BJ (cell line): ENCODE results near the gene NUDCD2. TPM values are rescaled to one million over a fixed set of nuclear protein-coding genes. Genes with fewer than 3 reads are reported as not detected.

Experiments used
- CTCF ChIA-PET: fragments of 350-600 bp; formaldehyde crosslinking; extraction: SDS; loops from one replicate; lab custom pipeline; 2021; ENCODE audit warnings: antibody characterized with exemption, inconsistent platforms; lab: Yijun Ruan, JAX
- POLR2A ChIA-PET: fragments of 300-600 bp; sonication (Branson Sonifier 250); formaldehyde crosslinking; extraction: SDS; loops from one replicate; lab custom pipeline; 2021; ENCODE audit warnings: antibody characterized with exemption; lab: Charles Lee
- DNase-seq: peaks from one replicate; pipeline ENCODE4 v3.0.0-alpha.2; 2011; ENCODE audit warnings: low read depth
- H3K27me3 ChIP-seq: 2 replicates; pipeline ENCODE4 v1.6.0; 2011; ENCODE audit warnings: low read length; ENCODE audit not compliant: control insufficient read depth, insufficient read depth
- H3K36me3 ChIP-seq: 2 replicates; pipeline ENCODE4 v1.5.1; 2011; ENCODE audit warnings: low read length; ENCODE audit not compliant: control insufficient read depth, insufficient read depth
- H3K4me3 ChIP-seq: 2 replicates; pipeline ENCODE4 v1.5.1; 2011; ENCODE audit warnings: low read depth, mild to moderate bottlenecking, control low read depth, low read length
- polyA plus RNA-seq: library from polyadenylated mRNA; depleted of rRNA; stranded (reverse); fragments of >200 nt; gene quantifications from 2 replicates; pipeline ENCODE4 v1.2.3, GENCODE V29; 2011
- TF ChIP-seq, protein P1 (sequence below): IDR thresholded peaks from 2 replicates; pipeline ENCODE4 v1.5.1; 2011; ENCODE audit warnings: low read depth, mild to moderate bottlenecking, control low read depth, inconsistent platforms, low read length, moderate library complexity; ENCODE audit not compliant: insufficient read depth

NUDCD2 gene
- polyA plus RNA-seq, 1 experiment, result 2.5 TPM

- CTCF ChIA-PET, result no interaction called here
- Histone ChIP-seq H3K27me3 (no peaks in the 10 kb centered on the region), H3K36me3 (no peaks in the 10 kb centered on the region), H3K4me3 (no peak overlapping the region)
- DNase-seq, result no peak
- POLR2A ChIA-PET, result no interaction called here
- TF ChIP-seq, protein P1, sequence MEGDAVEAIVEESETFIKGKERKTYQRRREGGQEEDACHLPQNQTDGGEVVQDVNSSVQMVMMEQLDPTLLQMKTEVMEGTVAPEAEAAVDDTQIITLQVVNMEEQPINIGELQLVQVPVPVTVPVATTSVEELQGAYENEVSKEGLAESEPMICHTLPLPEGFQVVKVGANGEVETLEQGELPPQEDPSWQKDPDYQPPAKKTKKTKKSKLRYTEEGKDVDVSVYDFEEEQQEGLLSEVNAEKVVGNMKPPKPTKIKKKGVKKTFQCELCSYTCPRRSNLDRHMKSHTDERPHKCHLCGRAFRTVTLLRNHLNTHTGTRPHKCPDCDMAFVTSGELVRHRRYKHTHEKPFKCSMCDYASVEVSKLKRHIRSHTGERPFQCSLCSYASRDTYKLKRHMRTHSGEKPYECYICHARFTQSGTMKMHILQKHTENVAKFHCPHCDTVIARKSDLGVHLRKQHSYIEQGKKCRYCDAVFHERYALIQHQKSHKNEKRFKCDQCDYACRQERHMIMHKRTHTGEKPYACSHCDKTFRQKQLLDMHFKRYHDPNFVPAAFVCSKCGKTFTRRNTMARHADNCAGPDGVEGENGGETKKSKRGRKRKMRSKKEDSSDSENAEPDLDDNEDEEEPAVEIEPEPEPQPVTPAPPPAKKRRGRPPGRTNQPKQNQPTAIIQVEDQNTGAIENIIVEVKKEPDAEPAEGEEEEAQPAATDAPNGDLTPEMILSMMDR, result no peak
Measured at GRCh38 chr5:163467682-163468081, 7.8 kb upstream of the NUDCD2 start.

GRCh38 chr5:163463063-163463435 lies 3.1 kb upstream of the NUDCD2 start:
- H3K36me3 ChIP-seq, result no peaks in the 10 kb centered on the region
- CTCF ChIA-PET, result interaction anchor here (0.6 kb wide), 1 partner anchor 8 kb away, joined by 3 read pairs; no protein-coding TSS in a partner anchor
- H3K27me3 ChIP-seq, result no peaks in the 10 kb centered on the region
- POLR2A ChIA-PET, result no interaction called here
- no peak for DNase-seq
- TF ChIP-seq, protein P1, result no peak
- H3K4me3 ChIP-seq, result no peak overlapping the region

DNA sequence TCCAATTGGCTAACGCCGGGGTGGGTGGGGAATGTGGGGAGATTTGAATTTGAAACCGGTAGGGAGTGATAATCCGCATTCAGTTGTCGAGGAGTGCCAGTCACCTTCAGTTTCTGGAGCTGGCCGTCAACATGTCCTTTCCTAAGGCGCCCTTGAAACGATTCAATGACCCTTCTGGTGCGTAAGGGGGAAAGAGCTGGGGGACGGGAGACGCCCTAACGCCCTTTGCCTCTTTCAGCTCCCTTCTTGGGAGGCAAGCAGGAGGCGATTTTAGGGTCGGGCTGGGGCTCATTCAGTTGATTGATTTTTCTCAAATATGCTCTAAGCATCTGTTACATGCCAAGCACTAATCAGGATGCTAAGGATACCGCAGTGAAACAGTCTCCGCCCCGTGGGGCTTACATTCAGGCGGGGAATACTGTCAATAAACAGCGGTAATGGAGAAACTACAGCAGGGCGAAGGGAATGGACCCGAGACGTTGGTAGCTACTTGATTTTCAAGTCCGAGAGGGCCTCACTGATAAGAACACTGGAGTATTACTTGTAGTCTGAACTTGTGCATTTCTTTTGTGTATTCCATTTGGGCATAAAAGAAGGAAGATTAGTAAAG lies 765 bp upstream of the NUDCD2 start, which contains the start of gene HMMR:
Gene HMMR (plus strand): TSS at position 71 of the 610 bp plus-strand sequence. CDS start 61 bp downstream, at position 132.
- ChIA-PET POLR2A (interaction anchor here (0.7 to 1.4 kb wide), 4 partner anchors 10 to 70 kb away, joined by 3 to 13 read pairs (median 4); partner anchors contain the start of gene CCNG1), CTCF (interaction anchor here (0.9 to 2.5 kb wide), 3 partner anchors 13 to 28 kb away, joined by 3 to 11 read pairs (median 3); no protein-coding TSS in a partner anchor)
- Histone ChIP-seq H3K27me3 (no peaks in the 10 kb centered on the region), H3K36me3 (no peaks in the 10 kb centered on the region), H3K4me3 (peak within 1 kb of the TSS; percentile 62)
- DNase-seq, result no peak
- TF ChIP-seq, protein P1, result no peak

DNA sequence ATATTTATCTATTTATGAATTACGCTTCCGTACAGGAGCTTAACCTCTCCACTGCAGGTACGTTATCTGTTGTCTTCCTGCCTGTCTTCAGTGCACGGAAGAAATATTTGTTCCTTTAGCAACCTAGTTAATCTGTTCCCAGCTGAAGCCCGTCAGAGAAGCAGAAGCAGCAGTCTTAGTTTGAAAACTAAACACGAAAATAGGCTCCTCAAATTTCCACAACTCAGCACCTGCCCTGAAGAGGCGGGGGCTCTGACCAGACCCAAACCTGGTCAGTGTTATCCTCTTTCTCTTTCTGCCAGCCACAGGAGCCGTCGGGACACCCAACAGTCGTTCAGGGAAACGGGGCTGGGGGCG lies 462 bp downstream of the NUDCD2 start:
- Histone ChIP-seq H3K4me3 (peak overlapping the region; percentile 62), H3K36me3 (no peaks in the 10 kb centered on the region), H3K27me3 (no peaks in the 10 kb centered on the region)
- TF ChIP-seq, protein P1, result no peak
- DNase-seq, result no peak
- ChIA-PET POLR2A (interaction anchor here (0.9 to 1.4 kb wide), 3 partner anchors 19 to 50 kb away, joined by 3 to 6 read pairs (median 5); partner anchors contain the start of gene CCNG1), CTCF (interaction anchor here (1.1 to 1.2 kb wide), 2 partner anchors 22 to 29 kb away, joined by 3 read pairs; partner anchors contain the start of gene CCNG1)

- POLR2A ChIA-PET, result interaction anchor here (0.9 to 1.4 kb wide), 2 partner anchors 21 to 51 kb away, joined by 3 to 5 read pairs; partner anchors contain the start of gene CCNG1
- CTCF ChIA-PET, result no interaction called here
- TF ChIP-seq, protein P1, result no peak
- Histone ChIP-seq H3K36me3 (no peaks in the 10 kb centered on the region), H3K4me3 (peak overlapping the region; percentile 62), H3K27me3 (no peaks in the 10 kb centered on the region)
- DNase-seq, result no peak
Measured at GRCh38 chr5:163458778-163459385, 1.0 kb downstream of the NUDCD2 start.
